GM12878 (cell line): ENCODE data around the gene NCAN.

Experiments used
- MXI1 ChIP-seq: fragments of 150-350 bp; IDR thresholded peaks from 2 replicates; pipeline ENCODE4 v1.6.1; 2011; ENCODE audit warnings: low read depth, mild to moderate bottlenecking, inconsistent platforms, low read length, improper control_type of control experiment
- ZBTB33 ChIP-seq: fragments of 450-650 bp; IDR thresholded peaks from 2 replicates; pipeline ENCODE4 v1.6.1; 2017; ENCODE audit warnings: mild to moderate bottlenecking

GRCh38 chr19:19192078-19192882 lies 19.5 kb upstream of the NCAN start, which contains the start of the genes BORCS8 and RFXANK:
- TF ChIP-seq ZBTB33: peak; percentile 52; the same call in 1 of the 2 replicates
- TF ChIP-seq MXI1: no peak
